Activated CD4-positive, alpha-beta memory T cell treated with anti-CD3 and anti-CD28 coated beads, Interleukin-2, amount 10 ng/mL, durations not matched to agents 7 days and 5 days (primary cell): Measurements from ENCODE around the gene MORC2. TPM values are rescaled to one million over a fixed set of nuclear protein-coding genes. Genes with fewer than 3 reads are reported as not detected.

Experiments used
- CTCF ChIA-PET: fragments of 350-600 bp; sonication (Branson Sonifier 250); formaldehyde crosslinking; loops from one replicate; lab custom pipeline; 2021; ENCODE audit warnings: antibody characterized with exemption, inconsistent platforms; lab: Charles Lee
- POLR2A ChIA-PET: fragments of 350-600 bp; sonication (Branson Sonifier 250); formaldehyde crosslinking; loops from one replicate; lab custom pipeline; 2021; ENCODE audit warnings: antibody characterized with exemption; lab: Charles Lee
- DNase-seq: peaks from one replicate; pipeline ENCODE4 v3.0.0-alpha.2; 2020
- H3K27ac Mint-ChIP-seq: one replicate; pipeline ENCODE4 v1.8.0; 2021; ENCODE audit warnings: mild to moderate bottlenecking, mixed read lengths
- H3K27me3 Mint-ChIP-seq: one replicate; pipeline ENCODE4 v1.8.0; 2021; ENCODE audit warnings: mixed read lengths
- H3K36me3 Mint-ChIP-seq: one replicate; pipeline ENCODE4 v1.8.0; 2021; ENCODE audit warnings: low read depth, mixed read lengths
- H3K4me1 Mint-ChIP-seq: one replicate; pipeline ENCODE4 v1.8.0; 2021; ENCODE audit warnings: mixed read lengths
- H3K4me3 Mint-ChIP-seq: one replicate; pipeline ENCODE4 v1.8.0; 2021; ENCODE audit warnings: mild to moderate bottlenecking, mixed read lengths
- H3K9me3 Mint-ChIP-seq: one replicate; pipeline ENCODE4 v1.8.0; 2021; ENCODE audit warnings: mixed read lengths
- total RNA-seq, 2 experiments: library from RNA; stranded (reverse); gene quantifications; one replicate each; pipeline ENCODE4 v1.2.3, GENCODE V29; 2021

The MORC2 gene
- total RNA-seq, 2 experiments from 2014 or later: 39.7 to 40.2 TPM

- peaks cover 60% of the 10 kb centered on the region for H3K4me1 Mint-ChIP-seq
- ChIA-PET CTCF (interaction anchor here (1.1 to 3.2 kb wide), 4 partner anchors 16 to 407 kb away, joined by 3 to 27 read pairs (median 4); no protein-coding TSS in a partner anchor), POLR2A (interaction anchor here (0.7 to 2.8 kb wide), 2 partner anchors 22 to 138 kb away, joined by 3 to 26 read pairs; partner anchors contain the start of genes MORC2 and TUG1)
- no peaks in the 10 kb centered on the region for H3K27me3 Mint-ChIP-seq
- H3K27ac Mint-ChIP-seq: no peak overlapping the region
- no peak for DNase-seq
- no peak overlapping the region for H3K4me3 Mint-ChIP-seq
- H3K9me3 Mint-ChIP-seq: no peaks in the 10 kb centered on the region
- peaks cover 60% of the 10 kb centered on the region for H3K36me3 Mint-ChIP-seq
Observed at GRCh38 chr22:30947173-30947815, 21.3 kb downstream of the MORC2 start.

- H3K4me1 Mint-ChIP-seq: peaks cover 62% of the 10 kb centered on the region
- H3K36me3 Mint-ChIP-seq: peaks cover 69% of the 10 kb centered on the region
- H3K27ac Mint-ChIP-seq: peak overlapping the region; percentile 57
- no peak overlapping the region for H3K4me3 Mint-ChIP-seq
- no peak for DNase-seq
- POLR2A ChIA-PET: interaction anchor here (0.9 to 2.8 kb wide), 2 partner anchors 23 to 138 kb away, joined by 3 to 26 read pairs; partner anchors contain the start of genes MORC2 and TUG1
- no peaks in the 10 kb centered on the region for H3K27me3 Mint-ChIP-seq
- CTCF ChIA-PET: interaction anchor here (1.1 to 3.2 kb wide), 8 partner anchors 15 to 408 kb away, joined by 3 to 27 read pairs (median 4); partner anchors contain the start of genes MORC2 and TUG1
- H3K9me3 Mint-ChIP-seq: no peaks in the 10 kb centered on the region
Observed at GRCh38 chr22:30946354-30946753, 22.2 kb downstream of the MORC2 start.

GRCh38 chr22:30945653-30946052, 22.9 kb downstream of the MORC2 start:
- Mint-ChIP-seq H3K4me3 (no peak overlapping the region), H3K27ac (peak overlapping the region; percentile 57), H3K9me3 (no peaks in the 10 kb centered on the region), H3K4me1 (peaks cover 63% of the 10 kb centered on the region), H3K27me3 (no peaks in the 10 kb centered on the region), H3K36me3 (peaks cover 69% of the 10 kb centered on the region)
- POLR2A ChIA-PET: interaction anchor here (0.8 to 2.8 kb wide), 3 partner anchors 21 to 139 kb away, joined by 3 to 26 read pairs (median 4); partner anchors contain the start of genes MORC2 and TUG1
- CTCF ChIA-PET: interaction anchor here (0.6 to 3.2 kb wide), 8 partner anchors 14 to 286 kb away, joined by 3 to 27 read pairs (median 4); partner anchors contain the start of genes MORC2 and TUG1
- no peak for DNase-seq

- no peaks in the 10 kb centered on the region for H3K27me3 Mint-ChIP-seq
- no peak for DNase-seq
- ChIA-PET CTCF (interaction anchor here (0.6 to 3.2 kb wide), 6 partner anchors 13 to 150 kb away, joined by 3 to 27 read pairs (median 4); partner anchors contain the start of genes MORC2 and TUG1), POLR2A (interaction anchor here (2.8 kb wide), 1 partner anchor 24 kb away, joined by 26 read pairs; the partner anchor contains the start of genes MORC2 and TUG1)
- H3K4me1 Mint-ChIP-seq: peaks cover 70% of the 10 kb centered on the region
- H3K27ac Mint-ChIP-seq: peak overlapping the region; percentile 44
- H3K4me3 Mint-ChIP-seq: no peak overlapping the region
- H3K9me3 Mint-ChIP-seq: no peaks in the 10 kb centered on the region
- peaks cover 69% of the 10 kb centered on the region for H3K36me3 Mint-ChIP-seq
Observed at GRCh38 chr22:30944986-30945385, 23.6 kb downstream of the MORC2 start.

GRCh38 chr22:30943368-30943767, 25.2 kb downstream of the MORC2 start:
- no peaks in the 10 kb centered on the region for H3K9me3 Mint-ChIP-seq
- ChIA-PET POLR2A (interaction anchor here (1.0 kb wide), 1 partner anchor 25 kb away, joined by 3 read pairs; the partner anchor contains the start of genes MORC2 and TUG1), CTCF (interaction anchor here (2.4 kb wide), 1 partner anchor 25 kb away, joined by 7 read pairs; the partner anchor contains the start of genes MORC2 and TUG1)
- H3K36me3 Mint-ChIP-seq: peaks cover 72% of the 10 kb centered on the region
- peak; percentile 83 for DNase-seq
- H3K4me3 Mint-ChIP-seq: peak overlapping the region; percentile 13
- H3K27ac Mint-ChIP-seq: peak overlapping the region; percentile 75
- no peaks in the 10 kb centered on the region for H3K27me3 Mint-ChIP-seq
- peaks cover 79% of the 10 kb centered on the region for H3K4me1 Mint-ChIP-seq

GRCh38 chr22:30941363-30941740, 27.2 kb downstream of the MORC2 start:
- H3K36me3 Mint-ChIP-seq: peaks cover 84% of the 10 kb centered on the region
- CTCF ChIA-PET: interaction anchor here (0.8 to 3.6 kb wide), 5 partner anchors 19 to 307 kb away, joined by 4 to 20 read pairs (median 11); partner anchors contain the start of genes MORC2 and TUG1
- no peaks in the 10 kb centered on the region for H3K9me3 Mint-ChIP-seq
- H3K4me1 Mint-ChIP-seq: peaks cover 83% of the 10 kb centered on the region
- POLR2A ChIA-PET: interaction anchor here (0.8 to 4.0 kb wide), 8 partner anchors 9 to 349 kb away, joined by 3 to 45 read pairs (median 4); partner anchors contain the start of genes MORC2, RNF185 and TUG1
- no peak for DNase-seq
- H3K27me3 Mint-ChIP-seq: no peaks in the 10 kb centered on the region
- peak overlapping the region; percentile 91 for H3K27ac Mint-ChIP-seq
- H3K4me3 Mint-ChIP-seq: peak overlapping the region; percentile 77

- Mint-ChIP-seq H3K27me3 (no peaks in the 10 kb centered on the region), H3K4me1 (peaks cover 78% of the 10 kb centered on the region), H3K4me3 (peak overlapping the region; percentile 77), H3K9me3 (no peaks in the 10 kb centered on the region), H3K27ac (peak overlapping the region; percentile 91), H3K36me3 (peaks cover 84% of the 10 kb centered on the region)
- CTCF ChIA-PET: interaction anchor here (0.8 to 3.6 kb wide), 5 partner anchors 18 to 306 kb away, joined by 4 to 20 read pairs (median 11); partner anchors contain the start of genes MORC2 and TUG1
- POLR2A ChIA-PET: interaction anchor here (0.8 to 4.0 kb wide), 11 partner anchors 9 to 349 kb away, joined by 3 to 45 read pairs (median 4); partner anchors contain the start of genes MORC2, RNF185 and TUG1
- DNase-seq: peak; percentile 62
Observed at GRCh38 chr22:30940685-30941362, 27.8 kb downstream of the MORC2 start.

GRCh38 chr22:30934053-30934452, 34.5 kb downstream of the MORC2 start:
- no peak overlapping the region for H3K27ac Mint-ChIP-seq
- no peak for DNase-seq
- ChIA-PET CTCF (interaction anchor here (0.6 to 0.9 kb wide), 3 partner anchors 8 to 17 kb away, joined by 3 read pairs; no protein-coding TSS in a partner anchor), POLR2A (no interaction called here)
- H3K9me3 Mint-ChIP-seq: no peaks in the 10 kb centered on the region
- H3K4me1 Mint-ChIP-seq: peaks cover 14% of the 10 kb centered on the region
- H3K36me3 Mint-ChIP-seq: peaks cover 79% of the 10 kb centered on the region
- H3K4me3 Mint-ChIP-seq: no peak overlapping the region
- H3K27me3 Mint-ChIP-seq: no peaks in the 10 kb centered on the region

- CTCF ChIA-PET: no interaction called here
- no peak overlapping the region for H3K27ac Mint-ChIP-seq
- DNase-seq: no peak
- H3K27me3 Mint-ChIP-seq: no peaks in the 10 kb centered on the region
- H3K4me1 Mint-ChIP-seq: peaks cover 11% of the 10 kb centered on the region
- no peaks in the 10 kb centered on the region for H3K9me3 Mint-ChIP-seq
- no peak overlapping the region for H3K4me3 Mint-ChIP-seq
- H3K36me3 Mint-ChIP-seq: peaks cover 76% of the 10 kb centered on the region
- POLR2A ChIA-PET: no interaction called here
Observed at GRCh38 chr22:30933457-30933856, 35.1 kb downstream of the MORC2 start.

GRCh38 chr22:30932661-30933060, 35.9 kb downstream of the MORC2 start:
- Mint-ChIP-seq H3K4me3 (no peak overlapping the region), H3K27me3 (no peaks in the 10 kb centered on the region), H3K9me3 (no peaks in the 10 kb centered on the region), H3K27ac (no peak overlapping the region), H3K36me3 (peaks cover 76% of the 10 kb centered on the region), H3K4me1 (peaks cover 7% of the 10 kb centered on the region)
- DNase-seq: no peak
- POLR2A ChIA-PET: no interaction called here
- CTCF ChIA-PET: interaction anchor here (1.8 kb wide), 1 partner anchor 13 kb away, joined by 5 read pairs; no protein-coding TSS in a partner anchor

GRCh38 chr22:30931541-30932300, 36.9 kb downstream of the MORC2 start:
- ChIA-PET CTCF (interaction anchor here (1.8 kb wide), 1 partner anchor 14 kb away, joined by 5 read pairs; no protein-coding TSS in a partner anchor), POLR2A (interaction anchor here (0.6 to 1.5 kb wide), 2 partner anchors 9 to 10 kb away, joined by 3 read pairs; no protein-coding TSS in a partner anchor)
- Mint-ChIP-seq H3K4me3 (no peak overlapping the region), H3K4me1 (peaks cover 4% of the 10 kb centered on the region), H3K9me3 (no peaks in the 10 kb centered on the region), H3K27ac (peak overlapping the region; percentile 4), H3K36me3 (peaks cover 77% of the 10 kb centered on the region), H3K27me3 (no peaks in the 10 kb centered on the region)
- no peak for DNase-seq
